Prostate gland (tissue), 2 donors: ENCODE results near the gene SRRM3.

Experiments used
- POLR2A ChIP-seq: fragments of 450-650 bp; IDR thresholded peaks from one replicate; pipeline ENCODE4 v1.6.1; 2016; ENCODE audit warnings: antibody characterized with exemption, mild to moderate bottlenecking
- POLR2AphosphoS5 ChIP-seq: sonication (generic); formaldehyde crosslinking; IDR thresholded peaks from one replicate; pipeline ENCODE4 v1.6.1; 2017; ENCODE audit warnings: antibody characterized with exemption
- TF ChIP-seq, protein P1 (sequence below), 4 experiments: fragments of 200-600 bp in 2 of 4; fragments of 450-650 bp in 2 of 4; sonication (generic) in 2 of 4; IDR thresholded peaks; 1 replicate in 3 of 4; 2 replicates in 1 of 4; pipeline ENCODE4 v1.5.1; 2016 to 2019; ENCODE audit warnings: antibody characterized with exemption in 4 of 4, mild to moderate bottlenecking in 2 of 4, moderate library complexity in 2 of 4

DNA sequence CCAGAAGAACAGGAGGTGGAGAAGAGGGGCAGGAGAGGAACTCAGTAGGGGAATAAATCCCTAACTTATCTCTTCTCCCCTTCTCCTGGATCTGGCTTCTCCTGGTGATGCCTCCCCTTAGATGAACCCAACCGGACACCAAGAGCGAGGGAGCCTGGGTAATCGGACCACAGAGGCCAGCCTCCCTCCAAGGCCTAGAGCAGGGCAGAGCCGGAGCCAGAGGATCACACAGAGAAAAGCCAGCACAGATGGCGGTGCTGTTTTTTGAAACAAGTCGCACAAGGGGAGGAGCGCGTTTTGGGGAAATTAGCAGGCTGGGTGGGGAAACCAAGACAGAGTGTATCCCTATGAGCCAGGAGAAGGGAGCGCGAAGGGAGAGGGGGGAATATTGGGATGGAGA is 4.9 kb upstream of the SRRM3 start:
- TF ChIP-seq POLR2A (no peak), POLR2AphosphoS5 (no peak)
- TF ChIP-seq, protein P1, sequence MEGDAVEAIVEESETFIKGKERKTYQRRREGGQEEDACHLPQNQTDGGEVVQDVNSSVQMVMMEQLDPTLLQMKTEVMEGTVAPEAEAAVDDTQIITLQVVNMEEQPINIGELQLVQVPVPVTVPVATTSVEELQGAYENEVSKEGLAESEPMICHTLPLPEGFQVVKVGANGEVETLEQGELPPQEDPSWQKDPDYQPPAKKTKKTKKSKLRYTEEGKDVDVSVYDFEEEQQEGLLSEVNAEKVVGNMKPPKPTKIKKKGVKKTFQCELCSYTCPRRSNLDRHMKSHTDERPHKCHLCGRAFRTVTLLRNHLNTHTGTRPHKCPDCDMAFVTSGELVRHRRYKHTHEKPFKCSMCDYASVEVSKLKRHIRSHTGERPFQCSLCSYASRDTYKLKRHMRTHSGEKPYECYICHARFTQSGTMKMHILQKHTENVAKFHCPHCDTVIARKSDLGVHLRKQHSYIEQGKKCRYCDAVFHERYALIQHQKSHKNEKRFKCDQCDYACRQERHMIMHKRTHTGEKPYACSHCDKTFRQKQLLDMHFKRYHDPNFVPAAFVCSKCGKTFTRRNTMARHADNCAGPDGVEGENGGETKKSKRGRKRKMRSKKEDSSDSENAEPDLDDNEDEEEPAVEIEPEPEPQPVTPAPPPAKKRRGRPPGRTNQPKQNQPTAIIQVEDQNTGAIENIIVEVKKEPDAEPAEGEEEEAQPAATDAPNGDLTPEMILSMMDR (IDR thresholded peaks at IDR 0.05): no peak
